ENCODE measurements around the gene GAL3ST2. TPM values are rescaled to one million over a fixed set of nuclear protein-coding genes. Genes with fewer than 3 reads are reported as not detected.

Gene GAL3ST2
- 0.64 TPM in 1 of 2 replicates, not detected in the other for total RNA-seq

DNA sequence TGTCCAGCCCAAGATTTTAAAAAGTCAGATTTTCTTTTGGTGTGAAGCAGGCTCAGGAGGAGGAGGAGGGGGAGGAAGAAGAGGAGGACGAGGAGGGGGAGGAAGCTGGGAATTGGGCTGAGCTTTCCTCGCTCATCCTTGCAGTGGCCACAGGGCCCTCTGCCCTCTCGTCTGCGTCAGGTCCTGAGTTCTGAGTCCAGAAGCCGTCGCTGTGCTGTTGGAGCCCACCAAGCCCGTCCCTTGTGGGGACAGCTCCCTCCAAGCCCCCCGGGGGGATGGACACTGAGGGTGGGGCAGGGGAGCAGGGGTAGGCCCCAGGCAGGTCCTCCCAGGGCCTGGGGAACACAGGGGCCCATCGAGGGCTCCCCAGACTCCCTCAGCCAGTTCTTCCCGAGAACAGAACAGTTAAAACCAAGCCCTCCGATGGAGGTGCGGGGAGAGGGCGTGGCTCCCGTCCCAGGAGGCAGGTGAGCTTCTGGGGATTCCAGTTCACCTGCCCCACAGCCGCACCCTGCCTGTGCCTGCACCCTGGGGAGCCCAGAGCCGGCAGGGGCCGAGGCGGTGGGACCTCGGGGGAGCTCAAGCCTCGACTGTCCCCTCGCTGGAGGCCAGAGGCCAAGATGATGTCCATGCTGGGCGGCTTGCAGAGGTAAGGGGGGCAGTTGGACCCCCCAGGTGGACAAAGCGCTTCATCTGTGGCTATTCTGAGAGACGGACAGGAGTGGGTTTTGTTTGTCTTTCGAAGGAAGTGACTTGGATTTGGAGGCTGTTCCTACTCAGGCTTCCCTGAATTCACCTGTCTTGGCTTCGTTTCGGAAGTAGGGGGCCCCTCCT is at the start of gene GAL3ST2:
GAL3ST2 (plus strand) TSS at position 487 of the 834 bp plus-strand sequence; CDS start at position 621, 134 bp downstream.

DNA sequence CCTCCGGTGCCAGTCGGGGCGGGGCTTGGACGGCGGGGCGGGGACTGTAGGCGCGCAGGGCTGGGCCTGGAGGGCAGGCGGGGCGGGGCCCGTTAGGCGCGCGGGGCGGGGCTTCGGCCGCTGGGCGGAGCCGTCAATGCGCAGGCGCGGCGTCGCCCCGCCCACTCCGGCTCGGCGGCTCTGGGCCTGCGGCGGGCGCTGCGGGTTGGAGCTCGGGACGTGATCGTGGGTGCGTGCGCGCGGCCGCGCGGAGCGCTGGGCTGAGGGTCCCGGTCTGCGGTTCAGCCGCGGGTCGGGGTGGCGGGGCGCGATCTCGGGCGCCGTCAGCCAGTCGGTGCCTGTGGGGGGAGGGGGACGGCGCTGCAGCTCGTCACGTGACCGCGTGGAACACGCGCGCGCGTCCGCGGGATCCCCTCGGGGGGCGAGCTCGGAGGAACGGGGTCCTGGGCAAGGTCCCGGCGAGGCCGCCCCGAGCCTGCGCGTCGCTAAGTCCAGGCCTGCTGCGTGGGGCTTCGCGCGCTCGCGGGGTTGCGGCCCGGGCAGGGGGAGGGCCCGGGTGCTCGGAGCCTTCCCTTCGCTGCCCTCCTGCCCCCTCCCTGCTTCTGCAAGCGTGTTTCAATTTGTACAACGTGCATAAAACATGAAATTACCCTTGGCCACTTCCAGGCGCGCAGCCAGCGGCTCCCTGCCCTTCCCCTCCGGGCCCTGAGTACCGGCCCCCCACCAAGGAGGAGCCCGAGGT is 42.0 kb upstream of the GAL3ST2 start, which contains the start of gene D2HGDH:
D2HGDH (plus strand) TSS at position 164 of the 742 bp plus-strand sequence. CDS start 595 bp downstream, outside the sequence.

DNA sequence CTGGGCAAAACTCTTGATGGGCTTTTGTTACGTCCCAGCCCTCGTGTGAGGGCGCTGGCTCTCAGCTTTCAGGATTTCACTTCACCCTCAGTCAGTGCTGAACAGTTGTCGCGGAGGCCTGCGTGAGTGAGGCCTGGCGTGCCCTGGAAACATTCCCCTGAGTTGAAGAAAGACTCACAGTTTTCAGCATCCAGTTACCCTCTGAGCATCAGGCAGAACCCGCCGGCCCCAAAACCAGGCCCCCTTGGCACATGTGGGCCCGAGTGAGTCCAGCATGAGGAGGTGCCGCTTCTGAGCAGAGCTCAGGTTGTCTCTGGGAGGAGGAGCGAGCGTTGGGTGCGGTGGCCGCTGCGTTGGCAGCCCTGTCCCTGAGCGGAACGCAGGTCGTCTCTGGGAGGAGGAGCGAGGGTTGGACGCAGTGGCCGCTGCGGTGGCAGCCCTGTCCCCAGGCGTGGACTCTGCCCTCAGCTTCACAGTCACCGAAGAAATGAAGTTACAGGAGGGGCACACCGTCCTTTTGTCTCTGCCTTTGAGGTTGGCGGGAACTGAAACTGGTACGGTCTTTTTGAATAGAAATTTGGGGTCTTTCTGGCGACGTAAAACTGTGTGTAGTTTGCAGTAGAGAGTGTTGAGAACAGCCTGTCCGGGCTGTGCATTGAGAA is 32.2 kb downstream of the GAL3ST2 start, which contains the start of gene NEU4:
NEU4 (plus strand) TSS at position 473 of the 662 bp plus-strand sequence. CDS start 5,292 bp downstream, outside the sequence.

Other genes starting within 250 kb of the GAL3ST2 start
- gene BOK, start 218.1 kb upstream of the GAL3ST2 start, total RNA-seq, result 23.3 and 64.8 TPM in 2 replicates
- 46.8 and 68.2 TPM in 2 replicates for gene THAP4, start 139.7 kb upstream of the GAL3ST2 start, total RNA-seq
- gene ATG4B, start 139.1 kb upstream of the GAL3ST2 start, total RNA-seq, result 58.7 and 69.3 TPM in 2 replicates
- gene DTYMK, start 90.0 kb upstream of the GAL3ST2 start, total RNA-seq, result 24.0 and 66.8 TPM in 2 replicates
- 16.2 and 21.1 TPM in 2 replicates for gene ING5, start 74.8 kb upstream of the GAL3ST2 start, total RNA-seq
- gene D2HGDH, start 42.2 kb upstream of the GAL3ST2 start, total RNA-seq, result 11.4 and 17.1 TPM in 2 replicates
- 0.08 TPM in 1 of 2 replicates, not detected in the other for gene NEU4, start 32.4 kb downstream of the GAL3ST2 start, total RNA-seq
- not detected in 2 replicates for gene PDCD1, start 82.1 kb downstream of the GAL3ST2 start, total RNA-seq
- not detected in 2 replicates for gene RTP5, start 92.9 kb downstream of the GAL3ST2 start, total RNA-seq